HepG2 (cell line): Measurements from ENCODE around the gene BLOC1S2. TPM values are rescaled to one million over a fixed set of nuclear protein-coding genes. Genes with fewer than 3 reads are reported as not detected.
A peak's percentile ranks its signal among the peaks of the same experiment; 100 is the strongest.

Experiments
- MYC ChIP-seq: sonication (generic); formaldehyde crosslinking; IDR thresholded peaks from 2 replicates; pipeline ENCODE4 v1.9.0; 2021; ENCODE audit warnings: missing genetic modification reagents, borderline replicate concordance
- MZF1 ChIP-seq: sonication (generic); formaldehyde crosslinking; IDR thresholded peaks from 2 replicates; pipeline ENCODE4 v1.8.1; 2023; ENCODE audit warnings: mild to moderate bottlenecking, missing genetic modification reagents, borderline replicate concordance
- NR2F1 ChIP-seq, 2 experiments: fragments of 450-650 bp in 1 of 2; formaldehyde crosslinking in 1 of 2; IDR thresholded peaks; 2 replicates each; pipeline versions ENCODE4 v1.5.0 to v1.6.1; 2016 to 2020; ENCODE audit warnings: mild to moderate bottlenecking in 1 of 2, missing compliant biosample characterization in 1 of 2, missing genetic modification reagents in 1 of 2, moderate library complexity in 1 of 2
- RAD21 ChIP-seq: fragments of 450-650 bp; formaldehyde crosslinking; IDR thresholded peaks from 2 replicates; pipeline ENCODE4 v1.5.0; 2020; ENCODE audit warnings: mild to moderate bottlenecking
- TAF1 ChIP-seq: sonication (generic); formaldehyde crosslinking; IDR thresholded peaks from 2 replicates; pipeline ENCODE4 v1.4.0; 2020; ENCODE audit warnings: missing genetic modification reagents
- WIZ ChIP-seq: sonication (generic); formaldehyde crosslinking; IDR thresholded peaks from 2 replicates; pipeline ENCODE4 v1.5.1; 2020; ENCODE audit warnings: mild to moderate bottlenecking, missing genetic modification reagents
- ZBTB2 ChIP-seq: sonication (generic); formaldehyde crosslinking; IDR thresholded peaks from 2 replicates; pipeline ENCODE4 v1.8.0; 2022; ENCODE audit warnings: low read depth, missing genetic modification reagents
- ZHX2 ChIP-seq, 2 experiments: sonication (generic) in 1 of 2; formaldehyde crosslinking in 1 of 2; IDR thresholded peaks; 2 replicates each; pipeline versions ENCODE4 v1.6.1 to v1.9.0; 2014 to 2022; ENCODE audit warnings: antibody characterized with exemption in 1 of 2, borderline replicate concordance in 1 of 2, inconsistent platforms in 1 of 2, low read depth in 1 of 2, missing genetic modification reagents in 1 of 2
- ZMAT3 ChIP-seq: sonication (generic); formaldehyde crosslinking; conservative IDR thresholded peaks from 2 replicates; pipeline ENCODE4 v1.7.0; 2021; ENCODE audit warnings: missing genetic modification reagents
- ZNF142 ChIP-seq: sonication (generic); formaldehyde crosslinking; IDR thresholded peaks from 2 replicates; pipeline ENCODE4 v1.4.0; 2020; ENCODE audit warnings: missing genetic modification reagents
- ZNF382 ChIP-seq: sonication (generic); formaldehyde crosslinking; IDR thresholded peaks from 2 replicates; pipeline ENCODE4 v1.5.0; 2020; ENCODE audit warnings: missing genetic modification reagents, mild to moderate bottlenecking, borderline replicate concordance
- polyA plus RNA-seq, 8 experiments: library from polyadenylated mRNA; depleted of rRNA in 3 of 8; stranded (reverse) in 7 of 8; unstranded in 1 of 8; fragments of >200 nt; fragmentation: Illumina TruSeq in 4 of 8; extraction: Trizol in 4 of 8; gene quantifications; 2 replicates each; pipeline versions ENCODE4 v1.2.1 to v1.2.3, GENCODE V29; 2011 to 2016; ENCODE audit warnings: low read depth in 4 of 8, missing spikeins in 1 of 8, mixed read lengths in 1 of 8; ENCODE audit not compliant: insufficient read depth in 1 of 8
- total RNA-seq, 5 experiments: library from RNA; depleted of rRNA; stranded (reverse); fragments of >200 nt; fragmentation: Illumina TruSeq; extraction: Trizol; gene quantifications; 2 replicates each; pipeline ENCODE4 v1.2.3, GENCODE V29; 2016; ENCODE audit warnings: low read depth in 1 of 5

The BLOC1S2 gene
- total and polyA plus RNA-seq, 2 of the 13 experiments (the other 11 are each of a cell fraction or from before 2014, with no cell fraction given): 22.3 to 64.4 TPM

GRCh38 chr10:100286051-100287033 lies at the start of gene BLOC1S2 (continued):
- TF ChIP-seq ZMAT3 (CRISPR knock-in tag) (peak; percentile 39), ZHX2 (IDR thresholded peaks at IDR 0.05; ENCODE audit: low read depth) (peak; percentile 42; the same call in 1 of the 2 replicates), ZHX2 (CRISPR knock-in tag; IDR thresholded peaks at IDR 0.05; ENCODE audit: borderline replicate concordance) (peak; percentile 38; the same call in 1 of the 2 replicates), RAD21 (no peak), NR2F1 (CRISPR knock-in tag; IDR thresholded peaks at IDR 0.05) (no peak; a peak in 1 of 4 replicates), ZNF382 (no peak), TAF1 (CRISPR knock-in tag) (peak; percentile 96), MYC (CRISPR knock-in tag) (peak; percentile 71; the same call in 1 of the 2 replicates), WIZ (CRISPR knock-in tag) (peak; percentile 42; the same call in 1 of the 2 replicates), ZNF142 (CRISPR knock-in tag) (peak; percentile 82; the same call in 1 of the 2 replicates), ZBTB2 (CRISPR knock-in tag) (peak; percentile 69; the same call in 1 of the 2 replicates), MZF1 (CRISPR knock-in tag) (no peak)
